HCT116 (cell line): ENCODE results near the gene NMU. TPM values are rescaled to one million over a fixed set of nuclear protein-coding genes. Genes with fewer than 3 reads are reported as not detected.

Experiments
- ATAC-seq: fragments of 200-7000 bp; cut with Tn5 transposase; 2 replicates; pipeline ENCODE4 v1.9.1; 2020; ENCODE audit warnings: mild to moderate bottlenecking, moderate library complexity
- BruUV-seq: library from RNA; stranded (reverse); fragments of 400-500 nt; replicated peaks from 2 replicates; lab custom pipeline; 2021; lab: Mats Ljungman, UMichigan
- CTCF ChIA-PET: fragments of 300-600 bp; sonication (Branson Sonifier 250); formaldehyde crosslinking; loops from one replicate; lab custom pipeline; 2021; ENCODE audit warnings: antibody characterized with exemption; lab: Charles Lee
- POLR2A ChIA-PET: fragments of 300-600, 350-600 bp; sonication (Branson Sonifier 250); formaldehyde crosslinking; loops from one replicate; lab custom pipeline; 2021; ENCODE audit warnings: antibody characterized with exemption; lab: Charles Lee
- RAD21 ChIA-PET, 2 experiments: fragments of 300-600 bp; sonication (Branson Sonifier 250); formaldehyde crosslinking; loops; one replicate each; lab custom pipeline; 2023; ENCODE audit warnings: low total read pairs in 2 of 2; ENCODE audit not compliant: uncharacterized antibody in 2 of 2, unreplicated experiment in 2 of 2, low non-redundant PET in 1 of 2; lab: Charles Lee
- DNase-seq: peaks from one replicate; pipeline ENCODE4 v3.0.0-alpha.2; 2010; ENCODE audit warnings: low read depth, low spot score
- H2AFZ ChIP-seq: fragments of 200-600 bp; shearing (Covaris generic), sonication (generic); 2 replicates; pipeline ENCODE4 v1.6.1; 2017; ENCODE audit warnings: low read depth, mixed run types, mixed read lengths, antibody characterized with exemption, low read length; ENCODE audit not compliant: poor library complexity, severe bottlenecking
- H3K27ac ChIP-seq: 2 replicates; pipeline ENCODE4 v1.5.1; 2012; ENCODE audit warnings: low read depth, low read length
- H3K27me3 ChIP-seq: fragments of 200-600 bp; sonication (generic); 2 replicates; pipeline ENCODE4 v1.6.1; 2016; ENCODE audit warnings: mixed run types, low read length, mixed read lengths; ENCODE audit not compliant: insufficient read depth
- H3K36me3 ChIP-seq, 2 experiments: fragments of 200-500 bp in 1 of 2; fragments of 200-600 bp in 1 of 2; sonication (Bioruptor generic) in 1 of 2; sonication (generic) in 1 of 2; 2 replicates each; pipeline versions ENCODE4 v1.5.1 to v1.6.1; 2014 to 2016; ENCODE audit warnings: low read length in 2 of 2, inconsistent platforms in 1 of 2, mixed read lengths in 1 of 2, mixed run types in 1 of 2; ENCODE audit not compliant: insufficient read depth in 2 of 2, control insufficient read depth in 1 of 2
- H3K4me1 ChIP-seq, 2 experiments: fragments of 200-600 bp in 1 of 2; sonication (generic) in 1 of 2; 2 replicates each; pipeline versions ENCODE4 v1.5.1 to v1.6.1; 2012 to 2017; ENCODE audit warnings: low read length in 2 of 2, inconsistent platforms in 1 of 2, mild to moderate bottlenecking in 1 of 2, mixed read lengths in 1 of 2, mixed run types in 1 of 2, moderate library complexity in 1 of 2; ENCODE audit not compliant: insufficient read depth in 2 of 2, control insufficient read depth in 1 of 2
- H3K4me2 ChIP-seq: fragments of 200-600 bp; sonication (generic); 2 replicates; pipeline ENCODE4 v1.6.1; 2017; ENCODE audit warnings: mixed run types, low read length, mixed read lengths
- H3K4me3 ChIP-seq, 2 experiments: fragments of 200-600 bp in 1 of 2; sonication (generic) in 1 of 2; replicated peaks in 1 of 2; 2 replicates each; pipeline ENCODE4 v1.5.1; 2011 to 2016; ENCODE audit warnings: low read length in 2 of 2, control low read depth in 1 of 2, low read depth in 1 of 2, mild to moderate bottlenecking in 1 of 2, mixed read lengths in 1 of 2, mixed run types in 1 of 2
- H3K79me2 ChIP-seq: fragments of 200-600 bp; sonication (generic); 2 replicates; pipeline ENCODE4 v1.6.1; 2017; ENCODE audit warnings: mild to moderate bottlenecking, mixed run types, low read length, moderate library complexity, mixed read lengths; ENCODE audit not compliant: insufficient read depth
- H3K9ac ChIP-seq: fragments of 200-600 bp; sonication (generic); 2 replicates; pipeline ENCODE4 v1.6.1; 2016; ENCODE audit warnings: low read length, mixed read lengths
- H3K9me2 ChIP-seq: fragments of 200-600 bp; sonication (generic), shearing (Covaris generic); 2 replicates; pipeline ENCODE4 v1.6.1; 2017; ENCODE audit warnings: mixed run types, mild to moderate bottlenecking, moderate library complexity; ENCODE audit not compliant: insufficient read depth
- H3K9me3 ChIP-seq, 2 experiments: fragments of 200-500 bp in 1 of 2; fragments of 200-600 bp in 1 of 2; sonication (Bioruptor generic) in 1 of 2; sonication (generic) in 1 of 2; 2 replicates each; pipeline ENCODE4 v1.6.1; 2014 to 2017; ENCODE audit warnings: low read length in 2 of 2, mixed read lengths in 2 of 2, inconsistent platforms in 1 of 2, low read depth in 1 of 2, mild to moderate bottlenecking in 1 of 2, mixed run types in 1 of 2, moderate library complexity in 1 of 2; ENCODE audit not compliant: control insufficient read depth in 1 of 2, insufficient read depth in 1 of 2
- H4K20me1 ChIP-seq: fragments of 200-600 bp; sonication (generic), shearing (Covaris generic); 2 replicates; pipeline ENCODE4 v1.6.1; 2017; ENCODE audit warnings: mixed run types, mild to moderate bottlenecking, moderate library complexity; ENCODE audit not compliant: insufficient read depth
- ATF3 ChIP-seq: IDR thresholded peaks from 2 replicates; pipeline ENCODE4 v1.6.1; 2012
- CTCF ChIP-seq, 3 experiments: fragments of 200-600 bp in 1 of 3; sonication (generic) in 1 of 3; IDR thresholded peaks in 2 of 3; conservative IDR thresholded peaks in 1 of 3; 2 replicates each; pipeline ENCODE4 v1.5.1; 2012 to 2017; ENCODE audit warnings: low read depth in 2 of 3, low read length in 2 of 3, antibody characterized with exemption in 1 of 3, borderline replicate concordance in 1 of 3, control low read depth in 1 of 3, mild to moderate bottlenecking in 1 of 3, mixed read lengths in 1 of 3, mixed run types in 1 of 3, moderate library complexity in 1 of 3; ENCODE audit not compliant: insufficient read depth in 1 of 3
- ELF1 ChIP-seq: IDR thresholded peaks from 2 replicates; pipeline ENCODE4 v1.6.1; 2012; ENCODE audit warnings: low read depth, borderline replicate concordance
- POLR2A ChIP-seq: IDR thresholded peaks from 2 replicates; pipeline ENCODE4 v1.7.0; 2011; ENCODE audit warnings: borderline replicate concordance; ENCODE audit not compliant: insufficient read depth, insufficient read length; ENCODE audit errors: extremely low read depth
- RAD21 ChIP-seq: IDR thresholded peaks from 2 replicates; pipeline ENCODE4 v1.6.1; 2012; ENCODE audit warnings: low read depth, mild to moderate bottlenecking
- REST ChIP-seq: IDR thresholded peaks from 2 replicates; pipeline ENCODE4 v1.6.1; 2012; ENCODE audit warnings: low read depth
- TCF7L2 ChIP-seq: IDR thresholded peaks from 2 replicates; pipeline ENCODE4 v1.7.0; 2011; ENCODE audit warnings: borderline replicate concordance, inconsistent platforms; ENCODE audit not compliant: insufficient read depth, insufficient read length; ENCODE audit errors: extremely low read depth
- ZFX ChIP-seq: fragments of 450-650 bp; IDR thresholded peaks from 2 replicates; pipeline ENCODE4 v1.6.1; 2017
- ZNF274 ChIP-seq: fragments of 200-500 bp; sonication (Bioruptor generic); IDR thresholded peaks from 2 replicates; pipeline ENCODE4 v1.6.1; 2014; ENCODE audit warnings: mild to moderate bottlenecking, low read depth, low read length, inconsistent platforms
- intact Hi-C: fragments of 100-400 bp; cut with micrococcal nuclease; formaldehyde crosslinking; loops from 2 replicates; pipeline ENCODE4 v1.10.0; 2022
- total RNA-seq: library from RNA; stranded (reverse); gene quantifications from one replicate; pipeline ENCODE4 v1.2.1, GENCODE V29; 2021; ENCODE audit not compliant: unreplicated experiment

Gene NMU
- total RNA-seq, 1 experiment from 2014 or later: 81.1 TPM

- Histone ChIP-seq H3K4me2 (no peak overlapping the region), H3K9me2 (no peaks in the 10 kb centered on the region), H4K20me1 (no peaks in the 10 kb centered on the region), H3K79me2 (no peaks in the 10 kb centered on the region), H3K9me3 (peaks cover 0 to 5% of the 10 kb centered on the region in 2 experiments; a peak in 1 of 4 replicates), H3K9ac (no peak overlapping the region), H2AFZ (no peak overlapping the region), H3K27ac (no peak overlapping the region), H3K27me3 (no peaks in the 10 kb centered on the region), H3K4me3 (no peak overlapping the region), H3K4me1 (0 out of 4 replicates have a peak, but pooled peaks cover 0 to 3% of the 10 kb centered on the region in 2 experiments), H3K36me3 (no peaks in the 10 kb centered on the region)
- BruUV-seq: no TSS peak
- ATAC-seq (no peak), DNase-seq (no peak)
- intact Hi-C loops: no loop called here
- TF ChIP-seq ZNF274 (no peak), ZFX (no peak), ELF1 (no peak), CTCF (IDR thresholded peaks at IDR 0.05 in 2 of 3, conservative IDR thresholded peaks at IDR 0.05 in 1 of 3; ENCODE audit: borderline replicate concordance in 1 of 3, insufficient read depth in 1 of 3, low read depth in 2 of 3, low read length in 2 of 3) (no peak), POLR2A (no peak), TCF7L2 (no peak), RAD21 (no peak), REST (no peak), ATF3 (no peak)
- ChIA-PET CTCF (no interaction called here), POLR2A (no interaction called here), RAD21 (no interaction called here)
These were observed 61.8 kb downstream of the NMU start for GRCh38 chr4:55574252-55574651.
